ENCODE data around the gene PPP1R3D.

PPP1R3D gene

GRCh38 chr20:59940129-59940955, at the start of gene PPP1R3D, which contains the start of gene FAM217B:
TSS of gene PPP1R3D (minus strand) at chr20:59940305. CDS start at chr20:59939931, 374 bp downstream.
TSS of gene FAM217B (plus strand) at chr20:59940389. CDS start at chr20:59943944, 3,555 bp downstream.
- Histone ChIP-seq H3K36me3 (ENCODE audit: control insufficient read depth, insufficient read depth, low read length) (peaks cover 37% of the 10 kb centered on the region), H3K4me1 (ENCODE audit: control insufficient read depth, insufficient read depth, low read length) (peaks cover 13% of the 10 kb centered on the region), H3K4me3 (ENCODE audit: low read depth, low read length) (peak within 1 kb of the TSS; percentile 75), H3K27me3 (ENCODE audit: control insufficient read depth, insufficient read depth, low read length) (peaks cover 20% of the 10 kb centered on the region), H3K9ac (ENCODE audit: low read depth, low read length) (peak within 1 kb of the TSS; percentile 91), H3K9me3 (ENCODE audit: control insufficient read depth, insufficient read depth, low read length) (peaks cover 5% of the 10 kb centered on the region), H3K27ac (ENCODE audit: low read depth, low read length) (peak within 1 kb of the TSS; percentile 92)

GRCh38 chr20:59988141-59988540, 48.0 kb upstream of the PPP1R3D start:
- Histone ChIP-seq H3K9me3 (ENCODE audit: control insufficient read depth, insufficient read depth, low read length) (no peaks in the 10 kb centered on the region), H3K27me3 (ENCODE audit: control insufficient read depth, insufficient read depth, low read length) (no peaks in the 10 kb centered on the region), H3K27ac (ENCODE audit: low read depth, low read length) (no peak overlapping the region), H3K4me3 (ENCODE audit: low read depth, low read length) (no peak overlapping the region), H3K36me3 (ENCODE audit: control insufficient read depth, insufficient read depth, low read length) (no peaks in the 10 kb centered on the region), H3K9ac (ENCODE audit: low read depth, low read length) (no peak overlapping the region), H3K4me1 (ENCODE audit: control insufficient read depth, insufficient read depth, low read length) (peaks cover 19% of the 10 kb centered on the region; the same call in 1 of the 2 replicates)

DNA sequence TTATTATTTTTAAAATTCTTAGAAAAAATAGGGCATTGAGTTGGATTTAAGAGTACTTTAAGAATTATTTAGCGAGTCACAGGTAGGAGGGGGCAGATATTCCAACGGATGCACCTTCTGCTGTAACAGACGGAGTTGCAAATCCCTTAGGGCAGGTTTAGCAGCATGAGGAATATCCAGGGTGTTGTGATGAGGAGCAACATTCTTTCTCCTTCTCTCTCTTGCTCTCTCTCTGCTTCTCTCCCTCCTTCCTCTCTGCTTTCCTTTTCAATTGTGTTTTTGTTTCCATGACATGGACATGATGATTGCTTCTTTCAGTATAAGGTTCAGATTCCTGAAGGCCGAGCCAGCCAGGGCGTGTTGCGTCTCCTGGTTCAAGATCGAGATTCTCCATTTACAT, 47.0 kb upstream of the PPP1R3D start:
- Histone ChIP-seq H3K4me3 (ENCODE audit: low read depth, low read length) (no peak overlapping the region), H3K9me3 (ENCODE audit: control insufficient read depth, insufficient read depth, low read length) (no peaks in the 10 kb centered on the region), H3K36me3 (ENCODE audit: control insufficient read depth, insufficient read depth, low read length) (no peaks in the 10 kb centered on the region), H3K27ac (ENCODE audit: low read depth, low read length) (no peak overlapping the region), H3K9ac (ENCODE audit: low read depth, low read length) (no peak overlapping the region), H3K27me3 (ENCODE audit: control insufficient read depth, insufficient read depth, low read length) (no peaks in the 10 kb centered on the region), H3K4me1 (ENCODE audit: control insufficient read depth, insufficient read depth, low read length) (peaks cover 19% of the 10 kb centered on the region; the same call in 1 of the 2 replicates)

DNA sequence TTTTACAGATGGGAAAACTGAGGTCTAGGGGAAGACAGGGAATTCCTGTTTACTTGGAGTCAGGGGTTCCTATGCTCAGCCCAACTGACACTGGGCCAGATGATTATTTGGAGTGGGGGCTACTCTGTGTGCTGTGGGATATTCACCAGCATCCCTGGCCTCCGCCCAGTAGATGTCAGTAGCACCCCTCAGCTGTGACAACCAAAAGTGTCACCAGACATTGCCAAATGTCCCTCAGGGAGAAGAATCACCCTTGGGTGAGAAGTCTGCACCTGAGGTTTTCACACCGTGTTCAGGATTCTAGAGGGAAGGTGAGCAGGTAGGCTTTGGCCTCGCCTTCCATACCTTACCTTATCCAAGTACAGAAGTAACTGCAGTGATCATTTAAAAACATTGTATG, 45.8 kb upstream of the PPP1R3D start:
- no peak overlapping the region for H3K9ac ChIP-seq (ENCODE audit: low read depth, low read length)
- H3K9me3 ChIP-seq (ENCODE audit: control insufficient read depth, insufficient read depth, low read length) = no peaks in the 10 kb centered on the region
- H3K27me3 ChIP-seq (ENCODE audit: control insufficient read depth, insufficient read depth, low read length) = no peaks in the 10 kb centered on the region
- H3K36me3 ChIP-seq (ENCODE audit: control insufficient read depth, insufficient read depth, low read length) = no peaks in the 10 kb centered on the region
- no peak overlapping the region for H3K4me3 ChIP-seq (ENCODE audit: low read depth, low read length)
- no peak overlapping the region for H3K27ac ChIP-seq (ENCODE audit: low read depth, low read length)
- peaks cover 12% of the 10 kb centered on the region; the same call in 1 of the 2 replicates for H3K4me1 ChIP-seq (ENCODE audit: control insufficient read depth, insufficient read depth, low read length)

DNA sequence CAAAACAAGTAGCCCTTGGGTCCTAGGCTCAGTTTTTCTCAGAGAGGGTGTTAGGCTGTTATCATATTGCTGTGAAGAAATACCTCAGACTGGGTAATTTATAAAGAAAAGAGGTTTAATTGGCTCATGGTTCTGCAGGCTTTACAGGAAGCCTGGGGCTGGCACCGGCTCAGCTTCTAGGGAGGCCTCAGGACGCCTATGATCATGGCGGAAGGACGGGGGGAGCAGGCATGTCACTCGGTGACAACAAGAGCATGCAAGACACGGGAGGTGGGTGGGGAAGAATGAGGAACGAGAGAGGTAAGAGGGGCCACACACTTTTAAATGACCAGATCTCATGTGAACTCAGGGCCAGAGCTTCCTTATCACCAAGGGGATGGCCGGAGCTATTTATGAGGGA, 45.1 kb upstream of the PPP1R3D start:
- Histone ChIP-seq H3K36me3 (ENCODE audit: control insufficient read depth, insufficient read depth, low read length) (no peaks in the 10 kb centered on the region), H3K9me3 (ENCODE audit: control insufficient read depth, insufficient read depth, low read length) (no peaks in the 10 kb centered on the region), H3K27me3 (ENCODE audit: control insufficient read depth, insufficient read depth, low read length) (no peaks in the 10 kb centered on the region), H3K4me3 (ENCODE audit: low read depth, low read length) (no peak overlapping the region), H3K27ac (ENCODE audit: low read depth, low read length) (no peak overlapping the region), H3K4me1 (ENCODE audit: control insufficient read depth, insufficient read depth, low read length) (peaks cover 12% of the 10 kb centered on the region; the same call in 1 of the 2 replicates), H3K9ac (ENCODE audit: low read depth, low read length) (no peak overlapping the region)

- H3K4me3 ChIP-seq (ENCODE audit: low read depth, low read length) = no peak overlapping the region
- no peaks in the 10 kb centered on the region for H3K36me3 ChIP-seq (ENCODE audit: control insufficient read depth, insufficient read depth, low read length)
- no peaks in the 10 kb centered on the region for H3K27me3 ChIP-seq (ENCODE audit: control insufficient read depth, insufficient read depth, low read length)
- H3K9me3 ChIP-seq (ENCODE audit: control insufficient read depth, insufficient read depth, low read length) = no peaks in the 10 kb centered on the region
- H3K27ac ChIP-seq (ENCODE audit: low read depth, low read length) = no peak overlapping the region
- no peak overlapping the region for H3K9ac ChIP-seq (ENCODE audit: low read depth, low read length)
- H3K4me1 ChIP-seq (ENCODE audit: control insufficient read depth, insufficient read depth, low read length) = peaks cover 12% of the 10 kb centered on the region; the same call in 1 of the 2 replicates
These were observed 44.4 kb upstream of the PPP1R3D start for GRCh38 chr20:59984541-59984940.

- Histone ChIP-seq H3K36me3 (ENCODE audit: control insufficient read depth, insufficient read depth, low read length) (no peaks in the 10 kb centered on the region), H3K27ac (ENCODE audit: low read depth, low read length) (no peak overlapping the region), H3K27me3 (ENCODE audit: control insufficient read depth, insufficient read depth, low read length) (no peaks in the 10 kb centered on the region), H3K9me3 (ENCODE audit: control insufficient read depth, insufficient read depth, low read length) (no peaks in the 10 kb centered on the region), H3K4me3 (ENCODE audit: low read depth, low read length) (no peak overlapping the region), H3K9ac (ENCODE audit: low read depth, low read length) (no peak overlapping the region), H3K4me1 (ENCODE audit: control insufficient read depth, insufficient read depth, low read length) (peaks cover 5% of the 10 kb centered on the region; the same call in 1 of the 2 replicates)
These were observed 43.0 kb upstream of the PPP1R3D start for GRCh38 chr20:59983076-59983475.

DNA sequence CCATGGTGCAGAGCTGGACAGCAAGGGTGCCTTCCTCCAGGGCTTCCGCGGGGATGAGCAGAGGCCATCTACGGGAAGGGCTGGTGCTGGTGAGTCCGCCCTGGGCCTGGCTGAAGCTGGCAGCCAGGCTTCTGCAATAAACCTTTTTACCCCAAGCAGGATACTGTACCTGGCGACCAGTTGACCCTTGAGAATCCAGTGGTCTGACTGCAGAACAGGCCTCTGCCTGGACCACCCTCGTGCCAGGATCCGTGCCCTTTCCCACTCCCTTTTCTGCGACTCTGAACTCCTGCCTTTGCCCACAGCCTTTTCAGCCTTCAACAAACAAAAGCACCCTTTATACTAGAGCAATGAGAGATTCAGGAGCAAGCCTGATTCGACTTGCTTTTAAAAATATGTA, 37.0 kb upstream of the PPP1R3D start:
- Histone ChIP-seq H3K9ac (ENCODE audit: low read depth, low read length) (no peak overlapping the region), H3K4me3 (ENCODE audit: low read depth, low read length) (no peak overlapping the region), H3K27me3 (ENCODE audit: control insufficient read depth, insufficient read depth, low read length) (no peaks in the 10 kb centered on the region), H3K27ac (ENCODE audit: low read depth, low read length) (no peak overlapping the region), H3K36me3 (ENCODE audit: control insufficient read depth, insufficient read depth, low read length) (no peaks in the 10 kb centered on the region), H3K9me3 (ENCODE audit: control insufficient read depth, insufficient read depth, low read length) (no peaks in the 10 kb centered on the region), H3K4me1 (ENCODE audit: control insufficient read depth, insufficient read depth, low read length) (no peaks in the 10 kb centered on the region)

DNA sequence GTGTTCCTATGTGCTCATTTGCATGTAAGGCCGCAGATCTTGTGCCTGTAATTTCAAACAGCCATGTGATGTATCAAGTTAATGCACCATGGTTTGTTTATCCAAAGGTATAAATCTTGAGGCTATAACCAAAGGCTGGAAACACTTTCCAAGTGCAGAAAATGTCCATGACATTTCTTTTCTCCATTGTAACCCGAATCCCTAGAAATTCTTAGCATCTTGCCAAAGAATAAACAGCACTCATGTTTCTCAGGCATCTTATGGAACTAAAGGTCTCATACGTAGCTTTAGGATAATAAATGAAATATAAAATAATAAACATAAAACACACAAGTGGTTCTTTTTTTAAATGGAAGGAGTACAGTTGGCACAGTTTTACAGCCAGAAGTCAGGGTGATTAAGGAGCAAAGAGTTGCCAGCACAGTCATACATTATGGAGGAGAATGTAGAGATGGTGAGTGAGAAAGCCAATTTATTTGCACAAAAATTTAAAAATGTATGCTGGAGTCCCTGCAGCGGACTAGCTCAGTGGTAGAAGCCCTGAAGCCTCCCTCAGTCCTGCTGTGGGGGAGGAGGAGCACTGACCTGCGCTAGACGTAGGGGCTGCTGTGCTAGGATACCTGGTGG, 36.2 kb upstream of the PPP1R3D start:
- Histone ChIP-seq H3K9me3 (ENCODE audit: control insufficient read depth, insufficient read depth, low read length) (no peaks in the 10 kb centered on the region), H3K36me3 (ENCODE audit: control insufficient read depth, insufficient read depth, low read length) (no peaks in the 10 kb centered on the region), H3K27me3 (ENCODE audit: control insufficient read depth, insufficient read depth, low read length) (no peaks in the 10 kb centered on the region), H3K4me1 (ENCODE audit: control insufficient read depth, insufficient read depth, low read length) (no peaks in the 10 kb centered on the region), H3K27ac (ENCODE audit: low read depth, low read length) (no peak overlapping the region), H3K9ac (ENCODE audit: low read depth, low read length) (no peak overlapping the region), H3K4me3 (ENCODE audit: low read depth, low read length) (no peak overlapping the region)

DNA sequence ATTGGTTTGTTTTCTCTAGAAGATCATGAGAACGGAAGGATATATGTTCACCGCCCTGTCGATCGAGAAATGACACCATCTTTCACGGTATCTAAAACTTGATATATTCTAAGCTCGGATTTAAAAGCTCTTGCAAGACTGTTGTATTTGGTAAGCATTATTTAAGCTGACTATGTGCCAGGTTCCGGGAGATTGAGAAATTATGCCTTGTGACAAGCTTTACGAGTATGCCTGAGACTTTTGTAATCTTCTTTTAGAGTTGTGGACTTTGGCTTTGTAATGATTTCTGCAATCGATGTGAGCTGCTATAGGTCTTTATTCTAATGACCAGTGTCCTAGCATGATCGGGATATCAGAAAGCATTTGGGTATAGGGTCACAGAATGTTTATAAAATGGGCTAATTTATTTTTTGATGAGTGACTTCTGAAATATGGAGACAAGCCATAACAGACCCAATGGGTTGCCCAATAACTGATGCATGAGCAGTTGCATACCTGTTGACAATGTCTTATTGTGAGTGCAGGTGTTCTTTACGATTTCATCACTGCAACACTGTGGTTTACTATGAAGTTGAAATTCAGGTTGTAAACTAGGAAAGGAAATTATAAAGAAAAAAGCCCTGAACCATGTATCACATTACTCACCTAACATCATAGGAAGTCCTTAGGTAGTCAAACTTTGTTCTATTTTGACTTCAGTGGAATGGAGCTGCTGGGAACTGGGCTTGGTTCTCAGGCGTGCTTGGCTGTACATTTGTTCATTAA, 32.1 kb upstream of the PPP1R3D start:
- Histone ChIP-seq H3K27me3 (ENCODE audit: control insufficient read depth, insufficient read depth, low read length) (no peaks in the 10 kb centered on the region), H3K4me1 (ENCODE audit: control insufficient read depth, insufficient read depth, low read length) (no peaks in the 10 kb centered on the region), H3K4me3 (ENCODE audit: low read depth, low read length) (no peak overlapping the region), H3K36me3 (ENCODE audit: control insufficient read depth, insufficient read depth, low read length) (no peaks in the 10 kb centered on the region), H3K27ac (ENCODE audit: low read depth, low read length) (no peak overlapping the region), H3K9me3 (ENCODE audit: control insufficient read depth, insufficient read depth, low read length) (no peaks in the 10 kb centered on the region), H3K9ac (ENCODE audit: low read depth, low read length) (no peak overlapping the region)
